NCI-H510A treated with DMSO at 0.1 percent for 48 hours (cell line): ENCODE results near the gene JUN.
A peak's percentile ranks its signal among the peaks of the same experiment; 100 is the strongest.

ENCODE experiments used
- DNase-seq: peaks from one replicate; lab custom pipeline; 2025; lab: John Stamatoyannopoulos, UW

Gene JUN

DNA sequence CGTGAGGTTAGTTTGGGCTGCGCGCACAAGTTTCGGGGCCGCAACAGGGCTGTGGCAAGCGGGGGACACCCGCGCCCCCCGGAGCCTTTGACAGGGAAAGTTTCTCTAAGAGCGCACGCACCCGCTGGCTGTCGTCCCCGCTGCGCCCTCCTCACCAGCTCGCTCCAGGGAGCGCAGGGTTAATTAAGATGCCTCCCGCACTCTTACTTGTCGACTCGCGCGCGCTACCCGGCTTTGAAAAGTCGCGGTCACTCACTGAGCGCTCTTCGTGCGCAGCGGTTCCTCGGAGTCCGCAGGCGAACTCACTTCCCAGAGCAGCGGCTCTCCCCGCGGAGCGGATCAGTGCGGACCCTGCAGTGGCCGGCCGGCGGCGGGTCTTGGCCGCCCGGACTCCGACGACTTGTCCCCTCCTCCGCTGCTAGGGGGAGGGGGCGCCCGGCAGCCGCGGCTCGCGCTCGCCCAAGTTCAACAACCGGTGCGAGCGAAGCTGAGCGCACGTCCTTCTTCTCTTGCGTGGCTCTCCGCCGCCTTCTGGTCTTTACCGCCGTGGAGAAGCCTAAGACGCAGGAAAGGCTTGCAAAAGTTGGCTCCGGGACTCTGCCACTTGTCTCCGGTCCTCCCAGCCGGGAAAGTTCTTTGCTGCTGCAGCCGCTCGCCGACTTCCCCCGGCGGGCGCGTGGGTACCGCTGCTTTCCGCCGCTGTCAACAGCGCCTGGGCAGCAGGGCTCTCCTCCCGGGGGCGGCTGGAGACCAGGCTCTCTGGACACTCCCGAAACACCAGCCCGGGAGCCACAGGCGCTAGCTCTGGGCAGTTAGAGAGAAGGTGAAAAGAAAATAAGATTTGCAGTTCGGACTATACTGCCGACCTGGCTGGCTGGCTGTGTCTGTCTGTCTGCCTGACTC, 506 bp downstream of the JUN start:
- peak; percentile 89 for DNase-seq

DNA sequence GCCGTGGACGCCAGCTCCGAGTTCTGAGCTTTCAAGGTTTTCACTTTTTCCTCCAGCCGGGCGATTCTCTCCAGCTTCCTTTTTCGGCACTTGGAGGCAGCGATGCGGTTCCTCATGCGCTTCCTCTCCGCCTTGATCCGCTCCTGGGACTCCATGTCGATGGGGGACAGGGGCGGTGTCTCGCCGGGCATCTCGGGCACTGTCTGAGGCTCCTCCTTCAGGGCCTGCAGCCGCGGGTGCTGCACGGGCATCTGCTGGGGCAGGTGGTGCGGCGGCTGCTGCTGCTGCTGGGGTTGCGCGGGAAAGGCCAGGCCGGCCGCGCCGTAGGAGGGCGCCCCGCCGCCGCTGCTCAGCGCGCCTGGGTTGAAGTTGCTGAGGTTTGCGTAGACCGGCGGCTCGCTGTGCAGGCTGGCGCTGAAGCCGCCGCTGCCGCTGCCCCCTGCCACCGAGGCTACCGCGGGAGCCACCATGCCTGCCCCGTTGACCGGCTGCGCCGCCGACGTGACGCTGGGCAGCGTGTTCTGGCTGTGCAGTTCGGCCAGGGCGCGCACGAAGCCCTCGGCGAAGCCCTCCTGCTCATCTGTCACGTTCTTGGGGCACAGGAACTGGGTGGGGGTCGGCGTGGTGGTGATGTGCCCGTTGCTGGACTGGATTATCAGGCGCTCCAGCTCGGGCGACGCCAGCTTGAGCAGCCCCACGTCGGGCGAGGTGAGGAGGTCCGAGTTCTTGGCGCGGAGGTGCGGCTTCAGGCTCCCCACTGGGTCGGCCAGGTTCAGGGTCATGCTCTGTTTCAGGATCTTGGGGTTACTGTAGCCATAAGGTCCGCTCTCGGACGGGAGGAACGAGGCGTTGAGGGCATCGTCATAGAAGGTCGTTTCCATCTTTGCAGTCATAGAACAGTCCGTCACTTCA, 1.4 kb downstream of the JUN start:
- DNase-seq: peak; percentile 58

DNA sequence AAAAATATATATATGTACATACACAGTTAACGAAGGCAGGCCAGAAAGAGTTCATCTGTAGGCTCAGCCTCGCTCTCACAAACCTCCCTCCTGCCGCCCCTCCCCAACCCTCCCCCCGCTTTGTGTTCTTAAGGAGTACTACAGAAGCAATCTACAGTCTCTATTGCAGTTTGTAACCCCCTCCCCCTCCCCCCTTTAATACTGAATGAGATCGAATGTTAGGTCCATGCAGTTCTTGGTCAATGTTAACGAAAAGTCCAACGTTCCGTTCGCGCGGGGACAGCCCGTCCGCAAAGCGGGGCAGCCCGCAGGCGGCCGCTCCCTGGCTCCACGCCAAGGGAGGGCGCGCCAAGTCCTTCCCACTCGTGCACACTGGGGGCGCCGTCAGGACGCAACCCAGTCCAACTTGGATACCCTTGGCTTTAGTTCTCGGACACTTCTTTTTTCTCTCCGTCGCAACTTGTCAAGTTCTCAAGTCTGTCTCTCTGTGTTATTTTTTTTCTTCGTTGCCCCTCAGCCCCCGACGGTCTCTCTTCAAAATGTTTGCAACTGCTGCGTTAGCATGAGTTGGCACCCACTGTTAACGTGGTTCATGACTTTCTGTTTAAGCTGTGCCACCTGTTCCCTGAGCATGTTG, 2.2 kb downstream of the JUN start:
- DNase-seq: no peak

DNA sequence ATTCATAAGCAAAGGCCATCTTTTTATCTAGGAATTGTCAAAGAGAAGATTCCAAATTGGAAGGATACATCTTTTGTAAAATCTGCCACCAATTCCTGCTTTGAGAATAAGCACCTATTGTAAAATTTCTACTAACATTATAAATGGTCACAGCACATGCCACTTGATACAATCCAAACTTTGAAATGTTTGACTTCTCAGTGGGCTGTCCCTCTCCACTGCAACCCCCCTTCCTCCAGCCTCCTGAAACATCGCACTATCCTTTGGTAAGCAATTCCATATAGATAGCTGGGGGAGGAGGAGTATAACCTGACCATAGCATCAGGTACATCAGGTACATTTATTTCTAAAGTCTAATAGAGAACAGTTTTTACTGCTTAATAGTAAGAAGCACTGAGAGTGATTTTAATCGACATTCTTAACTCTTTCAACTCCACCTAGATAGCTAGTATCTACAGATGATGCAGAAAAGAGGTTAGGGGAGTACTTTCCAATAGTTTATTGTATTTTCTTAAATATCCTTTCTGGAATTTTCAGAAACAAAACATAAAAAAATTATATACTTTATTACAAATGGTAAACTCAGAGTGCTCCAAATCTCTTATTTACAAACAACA, 2.9 kb downstream of the JUN start:
- DNase-seq: peak; percentile 79

DNA sequence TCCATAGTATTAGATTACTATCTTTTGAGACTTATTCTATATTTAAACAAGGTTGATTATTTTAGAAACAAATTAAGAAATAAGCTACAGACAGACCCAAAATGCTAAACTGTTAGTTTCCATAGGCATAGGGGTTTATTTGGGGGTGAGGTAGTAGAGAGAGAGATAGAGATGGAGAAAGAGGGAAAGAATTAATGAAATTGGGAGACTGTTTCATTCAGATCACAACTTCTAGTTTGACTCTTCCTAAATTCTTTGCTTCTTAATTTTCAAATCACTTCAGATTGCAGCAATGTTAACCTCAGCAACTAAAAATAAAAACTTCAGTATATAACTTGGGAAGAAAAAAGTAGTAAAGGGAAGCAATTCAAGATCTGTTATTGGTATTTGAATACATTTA, 3.4 kb downstream of the JUN start:
- DNase-seq: peak; percentile 79

DNA sequence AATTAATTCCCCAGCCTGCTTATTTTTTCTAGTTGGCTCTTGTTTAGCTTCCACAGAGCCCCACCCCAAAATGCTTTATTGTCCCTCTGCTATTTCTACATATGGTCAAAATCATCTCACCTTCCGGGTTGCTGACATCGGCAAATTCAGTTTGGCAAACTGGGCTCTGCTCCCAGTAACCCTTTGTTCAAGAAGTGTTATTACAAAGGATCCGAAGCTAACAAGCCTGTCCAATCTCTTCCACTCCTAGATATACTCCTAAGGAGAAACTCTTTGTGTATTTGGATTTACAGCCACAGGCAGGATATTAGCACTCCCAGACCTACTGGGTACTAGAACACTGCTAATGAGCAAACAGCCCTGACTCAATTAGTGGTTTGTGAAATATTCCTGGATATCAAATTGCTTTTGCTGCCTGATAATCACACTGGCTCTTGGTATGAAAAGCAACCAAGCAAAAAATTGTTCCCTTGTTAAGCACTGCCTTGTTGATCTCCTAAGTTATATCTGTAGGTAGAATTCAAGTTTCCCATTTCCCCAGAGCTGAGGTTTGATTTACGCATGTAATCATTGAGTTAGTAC, 4.0 kb downstream of the JUN start:
- DNase-seq: peak; percentile 97

DNA sequence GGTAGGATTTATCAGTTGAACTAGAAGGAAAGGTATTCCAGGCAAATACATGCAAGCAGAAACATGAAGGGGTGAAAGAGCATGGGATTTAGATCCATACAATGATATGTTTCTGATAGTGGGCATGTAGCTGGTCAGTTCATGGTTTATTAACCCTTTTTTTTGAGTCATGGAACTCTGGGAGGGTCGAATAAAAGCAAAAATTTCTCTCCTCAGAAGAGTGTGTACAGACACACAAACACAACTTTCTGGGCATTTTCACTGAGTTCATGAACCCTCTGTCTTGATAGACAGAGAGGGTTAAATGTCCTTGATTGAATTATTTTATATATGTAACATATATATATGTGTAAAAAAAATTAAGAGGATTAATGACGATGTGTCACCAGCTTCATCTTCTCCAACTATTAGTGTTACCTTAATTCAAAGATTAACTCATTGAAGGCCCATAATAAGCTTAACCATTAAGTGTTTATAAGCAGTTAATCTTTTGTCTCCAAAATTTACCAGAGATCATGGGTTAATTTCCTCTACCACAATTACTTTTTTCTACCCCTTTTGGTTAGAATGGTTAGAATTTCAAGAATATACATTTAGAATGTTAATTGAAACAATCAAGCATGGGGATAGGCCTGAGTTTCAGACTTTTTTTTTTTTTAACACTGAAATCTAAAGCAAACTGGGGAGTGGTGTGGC, 4.6 kb downstream of the JUN start:
- DNase-seq: peak; percentile 49

DNA sequence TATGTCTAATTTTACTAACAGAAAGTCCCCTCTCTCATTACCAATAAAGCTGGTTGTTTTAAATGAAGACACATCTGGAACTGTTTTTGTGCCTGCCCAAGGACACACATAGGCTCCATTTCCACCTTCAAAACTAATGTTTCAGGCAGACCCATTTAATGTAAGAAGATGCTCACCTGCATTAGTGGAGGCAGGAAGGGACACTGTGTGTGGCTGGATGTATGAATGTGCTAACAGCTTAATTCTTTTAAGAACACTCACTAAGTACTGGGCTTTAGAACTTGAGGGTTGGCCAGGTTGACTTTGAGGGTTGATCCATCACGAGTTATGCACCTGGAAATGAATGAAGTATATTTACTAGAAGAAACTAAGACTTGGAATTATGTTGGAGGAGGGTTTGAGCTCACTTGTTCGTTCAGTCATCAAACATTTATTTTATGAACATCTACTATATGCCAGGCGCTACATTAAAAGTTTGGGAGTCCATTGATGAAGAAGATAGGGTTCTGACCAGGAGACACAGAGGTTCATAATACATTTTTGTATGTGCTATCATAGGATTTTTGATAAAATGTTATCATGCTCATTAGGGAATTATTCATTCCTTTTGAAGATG, 5.4 kb downstream of the JUN start:
- no peak for DNase-seq

DNA sequence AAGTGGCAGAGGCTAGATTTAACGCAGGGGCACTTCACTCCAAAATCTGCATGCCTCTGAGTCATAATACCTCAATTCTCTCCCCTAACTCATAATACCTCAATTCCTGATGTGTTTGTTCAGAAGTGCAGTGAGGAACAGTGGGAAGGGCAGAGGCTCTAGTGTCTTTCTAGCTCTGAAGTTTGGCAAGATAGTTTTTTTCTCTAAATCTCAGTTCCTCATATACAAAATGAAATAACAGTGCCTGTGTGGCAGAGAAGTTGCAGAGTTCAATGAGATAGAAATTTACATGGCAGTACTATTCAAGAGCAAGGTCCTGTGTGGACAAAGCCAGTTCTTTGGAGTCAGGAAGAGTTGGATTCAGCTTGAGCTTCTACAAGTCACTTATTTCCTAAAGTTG, 9.8 kb downstream of the JUN start:
- DNase-seq: no peak

DNA sequence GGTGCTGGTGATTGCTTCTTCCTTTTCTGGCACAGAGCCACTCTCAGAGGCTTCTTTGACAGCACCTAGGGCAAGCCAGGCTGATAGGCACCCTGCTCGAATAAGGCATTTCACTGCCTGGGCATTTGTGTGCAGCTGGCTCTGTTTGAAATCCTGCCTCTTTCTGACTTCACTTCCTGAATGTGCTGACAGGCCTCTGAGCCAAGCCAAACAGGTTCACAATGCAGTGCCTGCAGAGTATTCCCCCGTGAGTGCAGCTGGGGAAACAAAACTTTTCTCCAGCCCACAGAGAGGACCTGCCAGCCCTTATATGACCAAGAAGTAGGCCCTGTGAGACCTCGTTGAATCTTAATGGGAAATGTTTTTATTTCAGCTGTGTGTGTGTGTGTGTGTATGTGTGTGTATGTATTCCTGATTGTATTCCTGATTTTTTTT, 10.4 kb downstream of the JUN start:
- peak; percentile 91 for DNase-seq

DNA sequence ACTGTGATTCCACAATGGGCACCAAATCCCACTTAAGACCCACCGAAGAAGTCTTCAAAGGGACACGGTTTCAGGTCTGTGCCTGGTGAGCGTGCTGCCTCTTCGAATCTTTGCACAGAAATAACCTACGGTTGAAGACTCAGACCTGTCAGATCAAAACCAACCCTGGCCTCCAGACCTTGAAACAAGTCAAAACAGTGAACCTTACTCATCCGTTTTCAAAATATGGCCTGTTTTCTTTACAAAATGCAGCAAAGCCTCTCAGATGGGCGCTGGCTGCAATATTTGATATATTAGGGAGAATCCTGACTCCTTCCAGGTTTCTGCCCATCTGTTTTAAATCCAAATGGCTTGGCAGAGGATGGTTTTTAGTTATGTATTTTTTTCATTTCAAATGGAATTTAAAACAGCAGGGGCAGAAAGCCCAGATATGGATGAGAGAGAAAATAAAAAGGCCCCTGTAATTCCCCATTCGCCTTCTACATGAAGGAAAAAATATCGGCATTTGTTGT, 14.0 kb downstream of the JUN start:
- DNase-seq: no peak

DNA sequence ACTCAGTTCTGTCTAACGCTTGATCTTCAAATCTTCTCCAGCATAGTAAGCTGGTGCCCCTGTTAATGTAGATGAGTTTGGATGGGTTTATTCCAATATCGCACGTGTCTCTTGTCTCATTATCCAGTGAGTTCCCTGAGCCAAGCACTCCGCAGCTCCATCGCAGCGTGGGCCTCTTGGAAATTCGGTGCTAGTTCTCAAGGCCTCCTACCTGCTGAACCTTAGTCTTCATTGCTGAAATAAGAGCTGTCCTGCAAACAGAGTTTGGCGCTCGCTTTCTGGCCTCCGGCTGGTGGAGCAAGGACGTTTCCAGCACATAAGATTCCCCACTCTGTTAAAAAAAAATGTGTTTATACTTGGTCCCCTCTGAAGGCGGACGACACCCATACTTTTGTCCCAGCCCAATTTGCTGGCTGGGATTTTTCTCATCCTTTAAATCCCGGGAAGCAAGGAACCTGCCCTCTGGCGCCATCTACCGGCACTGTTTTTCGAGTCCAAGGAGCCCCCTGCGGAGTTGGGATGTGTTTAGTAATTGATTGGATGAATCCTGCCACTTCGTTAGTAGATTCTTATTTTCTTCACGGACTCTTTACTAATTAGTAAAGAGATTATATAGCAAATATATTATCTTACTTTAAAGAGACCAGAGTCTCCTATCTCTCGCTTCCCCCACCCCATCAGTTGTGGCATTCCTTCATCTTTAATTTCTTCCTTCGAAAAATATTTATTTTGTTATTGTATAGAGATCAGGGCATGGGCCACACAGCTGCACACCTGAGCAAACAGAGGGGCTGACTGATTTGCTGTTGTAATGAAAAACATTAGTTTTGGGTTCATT, 14.7 kb downstream of the JUN start:
- DNase-seq: peak; percentile 54

DNA sequence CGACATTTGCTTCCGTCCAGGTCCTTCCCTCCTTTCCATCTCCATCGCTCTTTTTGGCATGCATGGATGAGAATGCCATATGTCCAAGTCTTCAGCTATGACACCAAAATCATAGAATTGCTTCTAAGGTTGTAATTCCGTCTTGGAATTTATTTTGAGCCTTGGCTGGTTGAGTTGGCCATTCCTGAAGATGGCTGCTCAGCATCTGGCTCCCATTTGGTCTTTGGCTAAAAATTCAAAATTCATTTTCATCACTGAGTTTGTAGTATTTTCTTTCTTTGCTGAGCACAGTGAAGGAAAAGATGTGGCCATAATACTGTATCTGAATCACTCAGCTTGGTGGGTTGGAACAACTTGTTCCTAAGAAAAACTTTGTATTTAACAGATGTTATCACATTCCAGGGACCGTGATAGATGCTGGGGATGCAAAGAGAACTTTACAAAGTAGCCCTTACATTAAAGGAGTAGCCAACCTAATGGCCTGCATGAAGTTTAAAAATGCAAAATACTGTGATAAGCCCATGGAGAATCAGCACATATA, 15.6 kb downstream of the JUN start:
- no peak for DNase-seq

DNA sequence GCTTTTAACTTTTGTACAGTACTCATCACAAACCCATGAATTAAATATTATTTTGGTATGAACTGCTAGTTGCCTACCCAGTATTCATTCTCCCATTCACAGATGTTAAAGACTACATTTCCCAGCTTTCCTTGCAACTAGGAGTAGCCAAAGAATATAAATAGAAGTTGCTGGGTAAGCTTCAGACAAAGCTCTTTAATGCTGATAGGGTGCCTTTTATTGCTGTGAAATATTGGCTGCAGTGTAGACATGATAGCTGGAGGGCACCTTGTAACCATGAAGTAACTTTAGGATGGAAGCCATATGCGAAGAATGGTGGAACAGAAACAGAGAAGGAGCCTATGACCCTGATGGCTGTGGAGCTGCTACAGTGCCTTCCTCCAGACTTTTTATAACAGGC, 16.7 kb downstream of the JUN start:
- no peak for DNase-seq

DNA sequence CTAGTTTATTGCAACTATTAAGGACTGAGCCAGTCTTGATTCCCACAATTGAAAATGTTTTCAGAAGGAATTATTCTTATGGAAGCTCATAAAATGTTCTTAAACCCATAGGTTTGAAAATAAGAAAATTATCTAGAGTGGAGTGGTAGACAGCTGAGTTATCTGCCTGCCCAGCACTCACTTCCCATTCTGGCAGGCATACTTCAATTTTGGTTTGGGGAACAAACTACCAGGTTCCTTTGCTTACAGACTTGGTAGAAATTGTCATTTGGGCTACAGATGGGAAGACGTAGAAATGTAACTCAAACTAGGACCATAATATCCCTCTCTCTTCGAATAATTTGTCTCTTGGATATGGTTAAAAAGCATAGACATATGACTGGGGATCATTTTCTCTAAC, 18.4 kb downstream of the JUN start:
- DNase-seq: no peak

DNA sequence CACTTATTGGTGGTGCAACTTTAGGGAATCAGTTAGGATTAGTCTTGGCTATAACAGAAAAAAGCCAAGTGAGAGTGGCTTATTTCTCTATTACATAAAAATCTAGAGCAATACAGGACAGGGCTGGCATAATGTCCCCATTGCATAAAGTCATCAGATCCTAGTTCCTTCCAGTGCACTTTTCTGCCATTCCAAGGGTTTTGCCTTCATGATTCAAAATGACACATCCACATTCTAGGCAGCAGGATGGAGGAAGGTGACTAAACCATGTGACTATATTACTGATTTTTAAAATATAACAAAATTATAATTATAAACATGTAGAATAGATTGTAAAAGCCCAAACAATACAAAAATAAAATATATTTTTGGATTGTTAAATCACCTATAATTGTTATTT, 18.8 kb downstream of the JUN start:
- DNase-seq: no peak

DNA sequence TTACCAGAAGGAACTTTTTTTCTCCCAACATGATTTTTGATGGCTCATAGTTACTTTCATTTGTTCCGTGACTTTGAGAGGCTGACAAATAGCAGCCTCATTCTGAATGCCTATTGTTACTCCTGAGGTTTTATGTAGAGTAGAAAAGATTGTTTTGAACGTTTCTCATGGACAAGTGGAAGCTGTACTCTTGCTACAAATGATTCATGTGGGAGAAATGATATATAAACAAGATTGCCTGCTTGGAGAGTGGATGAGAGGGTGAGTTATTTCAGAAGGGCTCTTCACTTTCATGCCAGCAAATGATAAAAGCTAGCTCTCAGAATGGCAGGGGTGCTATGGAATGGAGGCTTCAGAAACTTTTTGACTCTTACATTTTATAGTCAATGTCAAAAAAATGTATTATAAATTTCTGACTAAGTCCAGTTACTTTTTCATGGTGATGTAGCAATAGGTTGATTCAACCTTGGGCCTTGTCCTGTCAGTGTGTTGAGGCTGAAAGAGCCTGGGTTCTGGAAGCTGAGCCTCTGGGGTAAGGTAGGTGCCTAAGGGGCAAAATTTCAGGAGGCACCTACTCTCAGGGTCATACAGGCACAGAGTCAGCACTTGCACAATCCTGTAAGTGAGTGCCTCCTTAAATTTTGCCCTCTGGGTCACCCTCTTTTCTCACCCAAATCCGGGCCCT, 19.4 kb downstream of the JUN start:
- peak; percentile 76 for DNase-seq

DNA sequence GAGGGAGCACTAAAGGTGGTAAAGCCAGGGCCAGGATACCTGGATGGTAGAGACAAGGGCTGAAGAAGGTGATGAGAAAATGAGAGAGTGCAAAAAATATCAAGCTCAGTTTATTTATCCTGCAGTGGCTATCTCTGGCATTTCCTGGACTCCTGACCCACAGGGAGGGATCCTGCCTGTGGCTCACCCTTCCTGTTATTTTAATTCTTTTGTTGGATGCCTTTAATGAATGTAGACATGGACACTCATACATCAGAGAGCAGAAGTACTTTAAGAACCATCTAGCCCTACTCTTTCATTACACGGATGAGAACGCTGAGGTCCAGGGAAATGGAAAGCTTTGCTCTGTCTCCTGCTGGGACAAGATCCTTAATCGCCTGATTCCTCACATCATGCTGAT, 20.6 kb downstream of the JUN start:
- DNase-seq: no peak

DNA sequence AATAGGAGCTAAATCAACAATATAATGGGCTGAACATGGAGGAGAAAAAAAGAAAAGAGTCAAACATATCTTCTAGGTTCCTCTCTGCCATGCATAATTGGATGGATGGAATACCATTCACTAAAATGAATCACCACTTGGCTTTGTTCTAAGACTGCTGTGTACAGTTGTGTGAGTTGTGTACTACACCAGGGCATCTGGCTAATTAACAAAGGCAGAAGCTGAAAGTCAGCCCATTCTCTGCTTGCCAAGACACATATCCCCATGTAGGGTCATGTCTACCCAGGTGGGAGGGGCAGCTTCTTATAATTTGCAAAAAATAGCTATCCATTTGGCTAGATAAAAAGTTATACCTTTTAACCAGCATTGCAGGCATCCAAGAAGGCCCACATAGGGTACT, 21.0 kb downstream of the JUN start:
- no peak for DNase-seq
